Left ventricle myocardium superior (tissue), 1 donor: ENCODE data around the gene ZNF683. TPM values are rescaled to one million over a fixed set of nuclear protein-coding genes. Genes with fewer than 3 reads are reported as not detected.

ENCODE experiments used
- ATAC-seq: fragments of 200-7000 bp; cut with Tn5 transposase; one replicate; pipeline ENCODE4 v1.9.1; 2020; ENCODE audit warnings: mild to moderate bottlenecking, moderate library complexity
- DNase-seq: peaks from one replicate; pipeline ENCODE4 v3.0.0-alpha.2; 2020
- intact Hi-C: fragments of 100-400 bp; cut with micrococcal nuclease; formaldehyde crosslinking; loops from one replicate; pipeline ENCODE4 v1.11.0; 2022
- total RNA-seq: library from RNA; stranded (reverse); fragmentation: NEBNext Ultra II Directional; extraction: Animal tissue kit (Norgen Biotek cat#: 25700); gene quantifications from one replicate; pipeline ENCODE4 v1.2.1, GENCODE V29; 2021
- donor health status: DM: no; HTN: yes; CAD: no; lungs with severe emphysema.

ZNF683 gene
- total RNA-seq, 1 donor from 2014 or later, result not detected

GRCh38 chr1:26318338-26319064 lies 54.0 kb downstream of the ZNF683 start:
- DNase-seq (peak; percentile 45), ATAC-seq (peak; percentile 30)
- intact Hi-C loops, result no loop called here

GRCh38 chr1:26317612-26318337 lies 54.8 kb downstream of the ZNF683 start, which contains the start of gene CD52:
TSS of gene CD52 (plus strand) at chr1:26317958. CDS start at chr1:26318018, 60 bp downstream.
- intact Hi-C loops, result no loop called here
- DNase-seq, result no peak
- no peak for ATAC-seq

- ATAC-seq, result no peak
- DNase-seq, result no peak
- intact Hi-C loops, result no loop called here
Measured at GRCh38 chr1:26317146-26317545, 55.4 kb downstream of the ZNF683 start.

GRCh38 chr1:26315874-26316850 lies 56.4 kb downstream of the ZNF683 start:
- no peak for DNase-seq
- intact Hi-C loops, result no loop called here

GRCh38 chr1:26314501-26314900 lies 58.0 kb downstream of the ZNF683 start:
- no peak for ATAC-seq
- intact Hi-C loops, result no loop called here
- DNase-seq, result no peak

More at GRCh38 chr1:26315874-26316850, 56.4 kb downstream of the ZNF683 start:
- ATAC-seq, result no peak

Other genes with a start within 250 kb of the ZNF683 start
- gene FAM110D, start 213.7 kb downstream of the ZNF683 start, total RNA-seq, result 4.5 TPM
- gene C1orf232, start 203.8 kb downstream of the ZNF683 start, total RNA-seq, result not detected
- 11.6 TPM for gene ZNF593, start 202.8 kb downstream of the ZNF683 start, total RNA-seq
- not detected for gene ZNF593OS, start 200.9 kb downstream of the ZNF683 start, total RNA-seq
- gene CNKSR1, start 195.3 kb downstream of the ZNF683 start, total RNA-seq, result 1.7 TPM
- not detected for gene CATSPER4, start 182.1 kb downstream of the ZNF683 start, total RNA-seq
- gene CEP85, start 138.6 kb downstream of the ZNF683 start, total RNA-seq, result 91.1 TPM
- 34.7 TPM for gene SH3BGRL3, start 92.7 kb downstream of the ZNF683 start, total RNA-seq
- 9.7 TPM for gene UBXN11, start 66.1 kb downstream of the ZNF683 start, total RNA-seq
- gene CD52, start 54.8 kb downstream of the ZNF683 start, total RNA-seq, result 6.3 TPM
- not detected for gene CRYBG2, start 18.6 kb downstream of the ZNF683 start, total RNA-seq
- gene LIN28A, start 38.1 kb upstream of the ZNF683 start, total RNA-seq, result not detected
- 29.3 TPM for gene DHDDS, start 59.6 kb upstream of the ZNF683 start, total RNA-seq
- 145 TPM for gene HMGN2, start 99.7 kb upstream of the ZNF683 start, total RNA-seq
- 4.6 TPM for gene RPS6KA1, start 157.0 kb upstream of the ZNF683 start, total RNA-seq